ENCODE results near the gene RC3H1.

DNA sequence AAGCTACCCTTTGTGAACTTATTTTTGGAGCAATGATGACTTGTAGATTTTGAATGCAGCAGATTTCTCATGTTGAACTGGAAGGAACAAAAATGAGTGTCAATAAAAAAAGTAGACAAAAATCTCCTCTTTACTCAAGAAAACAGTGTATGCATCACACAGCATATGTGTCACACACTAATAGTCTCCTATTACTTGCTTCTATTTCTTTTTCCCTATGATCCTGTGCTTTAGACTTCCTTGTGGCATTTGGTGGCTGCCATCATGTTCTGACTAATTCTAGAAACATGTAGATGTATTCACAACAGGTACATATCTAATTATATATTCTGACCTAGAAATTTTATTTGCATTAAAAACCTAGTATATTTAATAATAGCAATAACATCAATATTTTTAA is 14.3 kb downstream of the RC3H1 start:
- TF ChIP-seq, protein P1, sequence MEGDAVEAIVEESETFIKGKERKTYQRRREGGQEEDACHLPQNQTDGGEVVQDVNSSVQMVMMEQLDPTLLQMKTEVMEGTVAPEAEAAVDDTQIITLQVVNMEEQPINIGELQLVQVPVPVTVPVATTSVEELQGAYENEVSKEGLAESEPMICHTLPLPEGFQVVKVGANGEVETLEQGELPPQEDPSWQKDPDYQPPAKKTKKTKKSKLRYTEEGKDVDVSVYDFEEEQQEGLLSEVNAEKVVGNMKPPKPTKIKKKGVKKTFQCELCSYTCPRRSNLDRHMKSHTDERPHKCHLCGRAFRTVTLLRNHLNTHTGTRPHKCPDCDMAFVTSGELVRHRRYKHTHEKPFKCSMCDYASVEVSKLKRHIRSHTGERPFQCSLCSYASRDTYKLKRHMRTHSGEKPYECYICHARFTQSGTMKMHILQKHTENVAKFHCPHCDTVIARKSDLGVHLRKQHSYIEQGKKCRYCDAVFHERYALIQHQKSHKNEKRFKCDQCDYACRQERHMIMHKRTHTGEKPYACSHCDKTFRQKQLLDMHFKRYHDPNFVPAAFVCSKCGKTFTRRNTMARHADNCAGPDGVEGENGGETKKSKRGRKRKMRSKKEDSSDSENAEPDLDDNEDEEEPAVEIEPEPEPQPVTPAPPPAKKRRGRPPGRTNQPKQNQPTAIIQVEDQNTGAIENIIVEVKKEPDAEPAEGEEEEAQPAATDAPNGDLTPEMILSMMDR (IDR thresholded peaks at IDR 0.05), result no peak
- no peak for TF ChIP-seq POLR2A (IDR thresholded peaks at IDR 0.05)

Measured in gastroesophageal sphincter (tissue), 3 donors.